Vagina (tissue), 2 donors: ENCODE measurements around the gene PRDM16.

ENCODE experiments used
- POLR2AphosphoS5 ChIP-seq, 2 donors: sonication (generic); formaldehyde crosslinking; IDR thresholded peaks; one replicate each; pipeline ENCODE4 v1.9.0; 2017; ENCODE audit warnings: antibody characterized with exemption in 2 of 2, mild to moderate bottlenecking in 2 of 2, low read depth in 1 of 2; ENCODE audit not compliant: insufficient read depth in 1 of 2
- TF ChIP-seq, protein P1 (sequence below), 3 experiments: fragments of 450-650 bp in 2 of 3; fragments of 200-600 bp in 1 of 3; sonication (generic) in 1 of 3; IDR thresholded peaks; one replicate each; pipeline ENCODE4 v1.5.1; 2017 to 2019; ENCODE audit warnings: antibody characterized with exemption in 3 of 3, mild to moderate bottlenecking in 2 of 3, moderate library complexity in 2 of 3

DNA sequence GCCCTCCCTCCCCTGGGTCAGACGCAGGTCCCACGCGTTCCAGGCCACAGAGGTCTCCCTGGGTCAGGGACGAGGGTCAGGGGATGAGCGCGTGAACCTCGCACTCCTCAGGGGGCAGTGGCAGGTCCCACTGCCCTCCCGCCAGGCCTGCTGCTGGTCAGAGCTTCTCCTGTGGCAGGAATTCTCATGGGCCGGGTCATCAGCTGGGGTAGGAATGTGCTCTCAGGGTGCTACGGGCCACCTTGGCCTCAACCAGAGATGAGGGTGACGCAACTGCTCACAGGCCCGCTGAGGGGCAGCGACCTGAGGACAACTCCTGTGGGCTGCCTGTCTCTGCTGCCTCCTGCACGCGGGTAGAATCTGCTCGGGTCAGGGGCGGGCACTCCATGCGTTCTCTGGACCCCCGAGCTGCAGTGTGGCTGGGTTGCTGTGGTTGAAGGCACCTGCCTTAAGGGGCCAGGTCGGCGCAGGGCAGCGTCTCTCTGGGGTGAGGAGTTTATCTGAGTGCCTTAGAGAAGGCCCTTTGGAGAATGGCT lies 128.8 kb downstream of the PRDM16 start:
- TF ChIP-seq, protein P1, sequence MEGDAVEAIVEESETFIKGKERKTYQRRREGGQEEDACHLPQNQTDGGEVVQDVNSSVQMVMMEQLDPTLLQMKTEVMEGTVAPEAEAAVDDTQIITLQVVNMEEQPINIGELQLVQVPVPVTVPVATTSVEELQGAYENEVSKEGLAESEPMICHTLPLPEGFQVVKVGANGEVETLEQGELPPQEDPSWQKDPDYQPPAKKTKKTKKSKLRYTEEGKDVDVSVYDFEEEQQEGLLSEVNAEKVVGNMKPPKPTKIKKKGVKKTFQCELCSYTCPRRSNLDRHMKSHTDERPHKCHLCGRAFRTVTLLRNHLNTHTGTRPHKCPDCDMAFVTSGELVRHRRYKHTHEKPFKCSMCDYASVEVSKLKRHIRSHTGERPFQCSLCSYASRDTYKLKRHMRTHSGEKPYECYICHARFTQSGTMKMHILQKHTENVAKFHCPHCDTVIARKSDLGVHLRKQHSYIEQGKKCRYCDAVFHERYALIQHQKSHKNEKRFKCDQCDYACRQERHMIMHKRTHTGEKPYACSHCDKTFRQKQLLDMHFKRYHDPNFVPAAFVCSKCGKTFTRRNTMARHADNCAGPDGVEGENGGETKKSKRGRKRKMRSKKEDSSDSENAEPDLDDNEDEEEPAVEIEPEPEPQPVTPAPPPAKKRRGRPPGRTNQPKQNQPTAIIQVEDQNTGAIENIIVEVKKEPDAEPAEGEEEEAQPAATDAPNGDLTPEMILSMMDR (IDR thresholded peaks at IDR 0.05): no peak
- TF ChIP-seq POLR2AphosphoS5 (IDR thresholded peaks at IDR 0.05; ENCODE audit: insufficient read depth in 1 of 2, low read depth in 1 of 2): no peak
